Testis (tissue), 2 donors: ENCODE data around the gene SPRED3.

Experiments used
- CTCF ChIP-seq, 3 experiments: fragments of 450-650 bp in 2 of 3; fragments of 200-600 bp in 1 of 3; sonication (generic) in 1 of 3; IDR thresholded peaks; one replicate each; pipeline ENCODE4 v1.5.1; 2016 to 2019; ENCODE audit warnings: antibody characterized with exemption in 3 of 3, mild to moderate bottlenecking in 2 of 3, moderate library complexity in 1 of 3
- POLR2A ChIP-seq: fragments of 450-650 bp; IDR thresholded peaks from one replicate; pipeline ENCODE4 v1.6.1; 2017; ENCODE audit warnings: antibody characterized with exemption, mild to moderate bottlenecking, moderate library complexity

- no peak for TF ChIP-seq POLR2A
- TF ChIP-seq CTCF (IDR thresholded peaks at IDR 0.05), result no peak
Observed at GRCh38 chr19:38358071-38358470, 30.4 kb upstream of the SPRED3 start.
